H9 (cell line): ENCODE data around the gene ZBTB7A. TPM values are rescaled to one million over a fixed set of nuclear protein-coding genes. Genes with fewer than 3 reads are reported as not detected.
A peak's percentile ranks its signal among the peaks of the same experiment; 100 is the strongest.

ENCODE experiments used
- DNase-seq: peaks from one replicate; pipeline ENCODE4 v3.0.0-alpha.2; 2017
- H2AFZ ChIP-seq: one replicate; pipeline ENCODE4 v1.6.1; 2013; ENCODE audit warnings: mild to moderate bottlenecking, low read length, control low read depth, moderate library complexity
- H2AK5ac ChIP-seq: 2 replicates; pipeline ENCODE4 v1.6.1; 2013; ENCODE audit warnings: low read length, control low read depth, mixed read lengths; ENCODE audit not compliant: insufficient read length
- H2BK120ac ChIP-seq: one replicate; pipeline ENCODE4 v1.6.1; 2013; ENCODE audit warnings: low read depth, mild to moderate bottlenecking, low read length, control low read depth, inconsistent platforms; ENCODE audit not compliant: poor library complexity, severe bottlenecking
- H2BK12ac ChIP-seq: 2 replicates; pipeline ENCODE4 v1.6.1; 2013; ENCODE audit warnings: low read length, control low read depth, mixed read lengths, low read depth; ENCODE audit not compliant: insufficient read length
- H2BK15ac ChIP-seq: 2 replicates; pipeline ENCODE4 v1.6.1; 2013; ENCODE audit warnings: low read depth, low read length, control low read depth
- H2BK20ac ChIP-seq: one replicate; pipeline ENCODE4 v1.6.1; 2013; ENCODE audit warnings: low read depth, mild to moderate bottlenecking, low read length, control low read depth, inconsistent platforms; ENCODE audit not compliant: poor library complexity, severe bottlenecking
- H2BK5ac ChIP-seq: 2 replicates; pipeline ENCODE4 v1.6.1; 2013; ENCODE audit warnings: low read length, control low read depth, mixed read lengths; ENCODE audit not compliant: insufficient read length
- H3K14ac ChIP-seq: 2 replicates; pipeline ENCODE4 v1.6.1; 2013; ENCODE audit warnings: low read length, control low read depth; ENCODE audit not compliant: insufficient read depth
- H3K18ac ChIP-seq: 2 replicates; pipeline ENCODE4 v1.6.1; 2013; ENCODE audit warnings: low read depth, mild to moderate bottlenecking, mixed read lengths, low read length, control low read depth; ENCODE audit not compliant: insufficient read length
- H3K23ac ChIP-seq: 2 replicates; pipeline ENCODE4 v1.6.1; 2013; ENCODE audit warnings: low read length, control low read depth, mixed read lengths, low read depth; ENCODE audit not compliant: insufficient read length
- H3K23me2 ChIP-seq: 2 replicates; pipeline ENCODE4 v1.6.1; 2013; ENCODE audit warnings: low read depth, mild to moderate bottlenecking, mixed read lengths, low read length, control low read depth; ENCODE audit not compliant: insufficient read length, poor library complexity, severe bottlenecking
- H3K27ac ChIP-seq: 2 replicates; pipeline ENCODE4 v1.5.1; 2013; ENCODE audit warnings: low read length, control low read depth, mixed read lengths, low read depth; ENCODE audit not compliant: insufficient read length
- H3K27me3 ChIP-seq: 2 replicates; pipeline ENCODE4 v1.6.1; 2013; ENCODE audit warnings: low read length, control low read depth, inconsistent platforms; ENCODE audit not compliant: insufficient read depth
- H3K4ac ChIP-seq: 2 replicates; pipeline ENCODE4 v1.6.1; 2013; ENCODE audit warnings: low read depth, mild to moderate bottlenecking, control low read depth, inconsistent platforms, low read length, moderate library complexity
- H3K4me1 ChIP-seq: 2 replicates; pipeline ENCODE4 v1.6.1; 2013; ENCODE audit warnings: low read length, control low read depth, inconsistent platforms; ENCODE audit not compliant: insufficient read depth
- H3K4me2 ChIP-seq: 2 replicates; pipeline ENCODE4 v1.6.1; 2013; ENCODE audit warnings: low read length, control low read depth, mixed read lengths; ENCODE audit not compliant: insufficient read length, insufficient read depth
- H3K56ac ChIP-seq: 2 replicates; pipeline ENCODE4 v1.6.1; 2013; ENCODE audit warnings: low read depth, mild to moderate bottlenecking, mixed read lengths, low read length, control low read depth; ENCODE audit not compliant: insufficient read length
- H3K79me1 ChIP-seq: 2 replicates; pipeline ENCODE4 v1.6.1; 2013; ENCODE audit warnings: low read depth, mild to moderate bottlenecking, moderate library complexity, low read length, control low read depth, inconsistent platforms; ENCODE audit not compliant: insufficient read depth, poor library complexity, severe bottlenecking
- H3K79me2 ChIP-seq: 2 replicates; pipeline ENCODE4 v1.6.1; 2013; ENCODE audit warnings: low read length, control low read depth, inconsistent platforms; ENCODE audit not compliant: insufficient read depth
- H3K9ac ChIP-seq: 2 replicates; pipeline ENCODE4 v1.6.1; 2013; ENCODE audit warnings: low read length, control low read depth, mixed read lengths; ENCODE audit not compliant: insufficient read length; ENCODE audit errors: extremely low read depth
- H3K9me3 ChIP-seq: one replicate; pipeline ENCODE4 v1.6.1; 2013; ENCODE audit warnings: low read depth, low read length, inconsistent platforms; ENCODE audit not compliant: control insufficient read depth
- H3T11ph ChIP-seq: one replicate; pipeline ENCODE4 v1.6.1; 2013; ENCODE audit warnings: mild to moderate bottlenecking, low read length, control low read depth, inconsistent platforms
- H4K20me1 ChIP-seq: one replicate; pipeline ENCODE4 v1.6.1; 2013; ENCODE audit not compliant: control insufficient read depth, insufficient read length, insufficient read depth
- H4K5ac ChIP-seq: 2 replicates; pipeline ENCODE4 v1.6.1; 2013; ENCODE audit warnings: low read depth, mild to moderate bottlenecking, mixed read lengths, low read length, control low read depth; ENCODE audit not compliant: insufficient read length
- H4K8ac ChIP-seq: replicated peaks from 2 replicates; pipeline ENCODE4 v1.6.1; 2013; ENCODE audit warnings: low read length, control low read depth, mixed read lengths, low read depth; ENCODE audit not compliant: insufficient read length
- H4K91ac ChIP-seq: 2 replicates; pipeline ENCODE4 v1.6.1; 2013; ENCODE audit warnings: low read depth, mild to moderate bottlenecking, moderate library complexity, mixed read lengths, low read length, control low read depth; ENCODE audit not compliant: insufficient read length
- H3K27ac Mint-ChIP-seq, 3 experiments: 2 replicates in 2 of 3; 3 replicates in 1 of 3; pipeline ENCODE4 v1.8.0; 2020 to 2021; ENCODE audit warnings: mixed read lengths in 3 of 3, mild to moderate bottlenecking in 1 of 3, moderate library complexity in 1 of 3
- H3K27me3 Mint-ChIP-seq: 2 replicates; pipeline ENCODE4 v1.8.0; 2021; ENCODE audit warnings: low read depth, mild to moderate bottlenecking, moderate library complexity, mixed read lengths
- H3K36me3 Mint-ChIP-seq, 3 experiments: 2 replicates in 2 of 3; 3 replicates in 1 of 3; pipeline ENCODE4 v1.8.0; 2020 to 2021; ENCODE audit warnings: low read depth in 3 of 3, mixed read lengths in 3 of 3; ENCODE audit not compliant: insufficient read depth in 1 of 3
- H3K4me1 Mint-ChIP-seq, 2 experiments: 2 replicates each; pipeline ENCODE4 v1.8.0; 2020; ENCODE audit warnings: mixed read lengths in 2 of 2
- H3K4me3 Mint-ChIP-seq, 2 experiments: 2 replicates in 1 of 2; 3 replicates in 1 of 2; pipeline ENCODE4 v1.8.0; 2020 to 2021; ENCODE audit warnings: mild to moderate bottlenecking in 2 of 2, mixed read lengths in 2 of 2, moderate library complexity in 1 of 2
- H3K9me3 Mint-ChIP-seq, 2 experiments: 2 replicates in 1 of 2; 3 replicates in 1 of 2; pipeline ENCODE4 v1.8.0; 2020; ENCODE audit warnings: mild to moderate bottlenecking in 2 of 2, mixed read lengths in 2 of 2, moderate library complexity in 1 of 2
- CTCF ChIP-seq: fragments of 200-600 bp; sonication (generic); conservative IDR thresholded peaks from 3 replicates; pipeline ENCODE4 v1.8.0; 2021; ENCODE audit warnings: antibody characterized with exemption, mild to moderate bottlenecking
- WGBS: extraction: QIAGEN DNeasy Blood & Tissue Kit; methylation state at CpG from one replicate; pipeline ENCODE4 v1.1.7; 2013; ENCODE audit warnings: missing lambda C conversion rate, low lambda C conversion rate, mixed read lengths; ENCODE audit not compliant: insufficient read length; ENCODE audit errors: extremely low coverage; 5-methylcytosine and 5-hydroxymethylcytosine counted together
- total RNA-seq: library from RNA; stranded (reverse); gene quantifications from 2 replicates; pipeline ENCODE4 v1.2.1, GENCODE V29; 2021

The ZBTB7A gene
- total RNA-seq, 1 experiment from 2014 or later: 24.9 TPM

- Histone ChIP-seq H2BK15ac (no peak overlapping the region), H3K9ac (no peak overlapping the region), H3K27ac (no peak overlapping the region), H3K27me3 (no peaks in the 10 kb centered on the region), H2BK120ac (no peak overlapping the region), H3K79me1 (peaks cover 10% of the 10 kb centered on the region), H2AFZ (no peak overlapping the region), H2BK5ac (no peak overlapping the region), H4K20me1 (peaks cover 3% of the 10 kb centered on the region), H3K79me2 (peaks cover 32% of the 10 kb centered on the region; the same call in 1 of the 2 replicates), H3K4ac (no peak overlapping the region), H3K9me3 (no peaks in the 10 kb centered on the region), H3K4me2 (no peak overlapping the region), H3T11ph (no peak overlapping the region), H3K14ac (no peak overlapping the region; the same call in 1 of the 2 replicates), H2BK20ac (no peak overlapping the region), H4K8ac (no peak overlapping the region), H2AK5ac (no peak overlapping the region), H3K56ac (no peak overlapping the region), H3K23me2 (peaks cover 12% of the 10 kb centered on the region), H3K4me1 (no peaks in the 10 kb centered on the region; the same call in 1 of the 2 replicates), H4K5ac (no peak overlapping the region), H3K18ac (no peak overlapping the region), H2BK12ac (no peak overlapping the region), H3K23ac (no peak overlapping the region), H4K91ac (no peak overlapping the region)
- H3K4me3 Mint-ChIP-seq: no peak overlapping the region
- H3K27ac Mint-ChIP-seq: peak overlapping the region in 1 of 3 experiments; percentile 40; a peak in 1 of 7 replicates
- H3K27me3 Mint-ChIP-seq: no peaks in the 10 kb centered on the region; the same call in 1 of the 2 replicates
- TF ChIP-seq CTCF: no peak
- peaks cover 0 to 7% (median 4%) of the 10 kb centered on the region in 3 experiments; a peak in 2 of 7 replicates for H3K36me3 Mint-ChIP-seq
- H3K9me3 Mint-ChIP-seq: no peaks in the 10 kb centered on the region
- WGBS: no CpG with 5 or more reads among the region's 29 CpGs
- peaks cover 6 to 18% of the 10 kb centered on the region in 2 experiments for H3K4me1 Mint-ChIP-seq
- DNase-seq: peak; percentile 48
Measured at GRCh38 chr19:4061683-4062418, 4.8 kb downstream of the ZBTB7A start.
